Measurements from ENCODE around the gene IGSF10. TPM values are rescaled to one million over a fixed set of nuclear protein-coding genes. Genes with fewer than 3 reads are reported as not detected.

The IGSF10 gene
- total RNA-seq, 1 experiment from 2014 or later, result 0.55 TPM

DNA sequence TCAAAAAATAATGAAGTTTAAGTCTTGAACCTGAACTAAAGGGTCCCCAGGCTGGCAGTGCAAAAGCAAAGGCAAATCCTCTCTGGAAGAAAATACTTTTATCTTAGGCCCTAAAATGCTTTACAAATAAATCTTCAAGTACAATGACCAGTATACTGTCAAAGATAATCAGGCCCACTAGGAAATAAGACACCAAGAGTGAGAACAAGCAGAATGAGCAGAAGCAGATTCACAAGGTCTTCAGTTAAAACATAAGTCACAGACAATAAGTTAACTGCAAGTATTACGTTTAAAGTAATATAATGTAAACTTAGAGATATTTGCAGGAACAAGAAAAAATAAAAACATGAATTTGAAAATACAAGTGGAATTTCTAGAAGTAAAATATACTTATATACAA, 42.2 kb upstream of the IGSF10 start:
- no peak overlapping the region for H3K4me3 ChIP-seq
- H3K79me2 ChIP-seq (ENCODE audit: low read depth), result no peaks in the 10 kb centered on the region
- H3F3A ChIP-seq (ENCODE audit: insufficient read depth, low read depth), result no peaks in the 10 kb centered on the region
- no peaks in the 10 kb centered on the region for H3K36me3 ChIP-seq (ENCODE audit: low read depth)
- BruUV-seq (replicated peaks), result no TSS peak
- no peak for DNase-seq
- H3K4me1 ChIP-seq (replicated peaks; ENCODE audit: insufficient read depth), result no peaks in the 10 kb centered on the region
- no peaks in the 10 kb centered on the region for H3K27me3 ChIP-seq (ENCODE audit: insufficient read depth, low read depth)
- intact Hi-C loops (cut with micrococcal nuclease; ENCODE audit: unreplicated experiment), result no loop called here
- no peak overlapping the region for H3K27ac ChIP-seq
- no peaks in the 10 kb centered on the region for H3K9me3 ChIP-seq (ENCODE audit: insufficient read depth, low read depth)
- H3K4me2 ChIP-seq, result no peak overlapping the region
- H4K20me1 ChIP-seq (ENCODE audit: insufficient read depth), result no peaks in the 10 kb centered on the region
- ChIA-PET CTCF (no interaction called here), POLR2A (ENCODE audit: unreplicated experiment) (no interaction called here)
- H3K9me2 ChIP-seq (ENCODE audit: insufficient read depth), result no peaks in the 10 kb centered on the region; the same call in 1 of the 2 replicates
- H2AFZ ChIP-seq, result no peak overlapping the region
- TF ChIP-seq, protein P1, sequence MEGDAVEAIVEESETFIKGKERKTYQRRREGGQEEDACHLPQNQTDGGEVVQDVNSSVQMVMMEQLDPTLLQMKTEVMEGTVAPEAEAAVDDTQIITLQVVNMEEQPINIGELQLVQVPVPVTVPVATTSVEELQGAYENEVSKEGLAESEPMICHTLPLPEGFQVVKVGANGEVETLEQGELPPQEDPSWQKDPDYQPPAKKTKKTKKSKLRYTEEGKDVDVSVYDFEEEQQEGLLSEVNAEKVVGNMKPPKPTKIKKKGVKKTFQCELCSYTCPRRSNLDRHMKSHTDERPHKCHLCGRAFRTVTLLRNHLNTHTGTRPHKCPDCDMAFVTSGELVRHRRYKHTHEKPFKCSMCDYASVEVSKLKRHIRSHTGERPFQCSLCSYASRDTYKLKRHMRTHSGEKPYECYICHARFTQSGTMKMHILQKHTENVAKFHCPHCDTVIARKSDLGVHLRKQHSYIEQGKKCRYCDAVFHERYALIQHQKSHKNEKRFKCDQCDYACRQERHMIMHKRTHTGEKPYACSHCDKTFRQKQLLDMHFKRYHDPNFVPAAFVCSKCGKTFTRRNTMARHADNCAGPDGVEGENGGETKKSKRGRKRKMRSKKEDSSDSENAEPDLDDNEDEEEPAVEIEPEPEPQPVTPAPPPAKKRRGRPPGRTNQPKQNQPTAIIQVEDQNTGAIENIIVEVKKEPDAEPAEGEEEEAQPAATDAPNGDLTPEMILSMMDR (conservative IDR thresholded peaks at IDR 0.05), result no peak
- TF ChIP-seq EZH2 (IDR thresholded peaks at IDR 0.05; ENCODE audit: low read depth), result no peak

DNA sequence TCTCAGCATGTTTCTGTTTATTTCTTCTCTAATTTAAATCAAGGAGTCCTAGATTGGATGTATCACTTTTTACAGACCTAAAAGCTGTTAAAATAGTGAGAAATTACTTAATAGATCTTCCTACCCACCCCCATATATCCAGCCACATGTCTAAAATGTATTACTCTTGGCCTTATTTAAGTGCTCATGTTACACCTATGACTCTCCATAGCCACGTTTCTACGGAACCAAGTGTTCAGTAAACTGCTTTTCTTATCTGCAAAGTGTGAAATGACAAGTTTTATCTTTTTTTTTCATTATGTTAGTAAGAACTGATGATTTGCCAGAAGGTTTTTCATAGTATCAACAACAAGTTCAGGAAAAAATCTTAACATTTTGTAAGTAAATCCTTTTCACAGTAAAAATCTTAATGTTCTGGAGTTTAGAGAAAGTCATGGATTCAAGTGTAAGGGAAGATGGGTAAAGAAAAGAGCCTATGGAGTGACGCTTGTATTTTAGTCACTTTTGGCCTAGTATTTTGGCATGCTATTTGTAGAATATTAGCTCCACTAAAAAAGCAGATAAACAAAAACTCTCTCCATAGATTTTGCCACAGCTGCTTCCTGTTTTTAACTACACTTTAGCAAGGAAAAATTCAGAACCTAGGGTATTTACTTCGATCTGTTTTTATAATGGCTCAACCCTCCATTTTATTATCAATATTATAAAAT, 41.2 kb upstream of the IGSF10 start:
- ChIA-PET POLR2A (ENCODE audit: unreplicated experiment) (no interaction called here), CTCF (interaction anchor here (0.6 kb wide), 1 partner anchor 13 kb away, joined by 3 read pairs; no protein-coding TSS in a partner anchor)
- no peak for DNase-seq
- no peaks in the 10 kb centered on the region for H3K27me3 ChIP-seq (ENCODE audit: insufficient read depth, low read depth)
- H3K9me2 ChIP-seq (ENCODE audit: insufficient read depth), result no peaks in the 10 kb centered on the region; the same call in 1 of the 2 replicates
- H3F3A ChIP-seq (ENCODE audit: insufficient read depth, low read depth), result no peaks in the 10 kb centered on the region
- no peaks in the 10 kb centered on the region for H3K79me2 ChIP-seq (ENCODE audit: low read depth)
- intact Hi-C loops (cut with micrococcal nuclease; ENCODE audit: unreplicated experiment), result no loop called here
- no peaks in the 10 kb centered on the region for H3K9me3 ChIP-seq (ENCODE audit: insufficient read depth, low read depth)
- no peaks in the 10 kb centered on the region for H3K4me1 ChIP-seq (replicated peaks; ENCODE audit: insufficient read depth)
- H3K27ac ChIP-seq, result no peak overlapping the region
- BruUV-seq (replicated peaks), result no TSS peak
- no peak overlapping the region for H3K4me3 ChIP-seq
- H3K36me3 ChIP-seq (ENCODE audit: low read depth), result no peaks in the 10 kb centered on the region
- TF ChIP-seq EZH2 (IDR thresholded peaks at IDR 0.05; ENCODE audit: low read depth), result no peak
- TF ChIP-seq, protein P1 (conservative IDR thresholded peaks at IDR 0.05), result no peak
- H3K4me2 ChIP-seq, result no peak overlapping the region
- no peaks in the 10 kb centered on the region for H4K20me1 ChIP-seq (ENCODE audit: insufficient read depth)
- peak overlapping the region; percentile 46; the same call in 1 of the 2 replicates for H2AFZ ChIP-seq

DNA sequence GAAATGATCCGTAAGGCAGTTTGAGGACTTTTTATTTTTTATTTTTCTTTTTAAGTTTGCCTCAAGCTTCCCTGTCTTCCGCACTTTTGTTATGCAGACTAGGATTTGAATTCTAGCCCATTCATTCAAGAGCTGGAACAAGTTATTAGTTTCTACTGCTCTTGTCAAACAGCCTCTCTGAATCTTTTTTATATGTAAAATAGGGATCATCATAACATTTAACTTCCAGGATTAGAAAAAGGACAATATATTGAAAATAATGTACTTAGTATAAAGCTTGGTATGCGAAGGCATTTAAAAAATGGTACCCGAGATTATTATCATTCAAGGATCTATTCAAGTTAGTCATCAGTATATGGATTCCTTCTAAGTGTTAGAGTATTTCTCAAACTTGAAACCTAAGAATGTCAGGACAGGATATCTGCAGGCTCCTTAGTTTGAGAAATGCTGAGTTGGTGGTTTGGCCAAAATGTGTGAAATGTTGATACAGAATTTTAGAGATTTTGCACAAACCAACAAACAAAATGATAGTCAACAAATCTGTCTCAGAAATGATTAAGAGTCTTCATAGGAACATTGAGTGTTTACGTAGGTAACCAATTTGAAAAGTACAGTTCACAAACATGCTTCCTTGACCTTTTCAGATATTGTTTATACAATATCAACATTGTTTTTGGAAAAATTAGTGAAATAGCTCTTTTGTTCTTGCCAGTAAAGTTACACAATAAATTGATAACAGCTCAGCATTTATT, 40.5 kb upstream of the IGSF10 start:
- intact Hi-C loops (cut with micrococcal nuclease; ENCODE audit: unreplicated experiment), result no loop called here
- Histone ChIP-seq H2AFZ (no peak overlapping the region; the same call in 1 of the 2 replicates), H3K36me3 (ENCODE audit: low read depth) (no peaks in the 10 kb centered on the region), H3K27me3 (ENCODE audit: insufficient read depth, low read depth) (no peaks in the 10 kb centered on the region), H3K4me3 (no peak overlapping the region), H3K27ac (no peak overlapping the region), H3K79me2 (ENCODE audit: low read depth) (no peaks in the 10 kb centered on the region), H4K20me1 (ENCODE audit: insufficient read depth) (no peaks in the 10 kb centered on the region), H3K4me2 (no peak overlapping the region), H3F3A (ENCODE audit: insufficient read depth, low read depth) (no peaks in the 10 kb centered on the region), H3K4me1 (replicated peaks; ENCODE audit: insufficient read depth) (no peaks in the 10 kb centered on the region), H3K9me2 (ENCODE audit: insufficient read depth) (no peaks in the 10 kb centered on the region; the same call in 1 of the 2 replicates), H3K9me3 (ENCODE audit: insufficient read depth, low read depth) (no peaks in the 10 kb centered on the region)
- DNase-seq, result no peak
- TF ChIP-seq, protein P1 (conservative IDR thresholded peaks at IDR 0.05), result no peak
- no peak for TF ChIP-seq EZH2 (IDR thresholded peaks at IDR 0.05; ENCODE audit: low read depth)
- BruUV-seq (replicated peaks), result no TSS peak
- ChIA-PET CTCF (no interaction called here), POLR2A (ENCODE audit: unreplicated experiment) (no interaction called here)
